K562 (cell line): ENCODE results near the gene ARMH3. TPM values are rescaled to one million over a fixed set of nuclear protein-coding genes. Genes with fewer than 3 reads are reported as not detected.

Experiments used
- ATAC-seq: fragments of 200-7000 bp; cut with Tn5 transposase; 3 replicates; pipeline ENCODE4 v1.9.1; 2020; ENCODE audit warnings: moderate library complexity
- BruUV-seq: library from RNA; stranded (reverse); fragments of 400-500 nt; replicated peaks from 2 replicates; lab custom pipeline; 2021; lab: Mats Ljungman, UMichigan
- CTCF ChIA-PET: fragments of 300-600 bp; formaldehyde crosslinking; extraction: SDS; loops from one replicate; lab custom pipeline; 2021; ENCODE audit warnings: low intra/inter-chr PET ratio; lab: Yijun Ruan, JAX
- POLR2A ChIA-PET: fragments of 300-600, 350-650 bp; sonication (Branson Sonifier 250); formaldehyde crosslinking; extraction: SDS; loops from one replicate; lab custom pipeline; 2021; ENCODE audit warnings: antibody characterized with exemption, inconsistent platforms; lab: Yijun Ruan, JAX
- DNase-seq, 4 experiments: peaks; one replicate each; pipeline versions ENCODE4 v3.0.0 to v3.0.0-alpha.2; 2011 to 2018; ENCODE audit warnings: low spot score in 3 of 4, mixed read lengths in 3 of 4; ENCODE audit errors: extremely low read depth in 1 of 4
- FAIRE-seq: peaks from 2 replicates; lab custom pipeline; 2011; peaks lifted over from hg19 to GRCh38; lab: Jason Lieb, UNC
- H2AFZ ChIP-seq: 2 replicates; pipeline ENCODE4 v1.6.0; 2011; ENCODE audit warnings: low read depth, low read length, control low read depth, inconsistent platforms
- H3K27ac ChIP-seq: fragments of 200-600 bp; 3 replicates; pipeline ENCODE4 v1.8.0; 2011; ENCODE audit warnings: low read depth, mild to moderate bottlenecking, control low read depth, inconsistent platforms, low read length, moderate library complexity, mixed read lengths; ENCODE audit errors: extremely low read depth
- H3K27me3 ChIP-seq, 2 experiments: fragments of 300-600 bp in 1 of 2; 2 replicates in 1 of 2; 3 replicates in 1 of 2; pipeline versions ENCODE4 v1.6.0 to v1.8.0; 2011; ENCODE audit warnings: inconsistent platforms in 2 of 2, low read length in 2 of 2, mild to moderate bottlenecking in 1 of 2, mixed read lengths in 1 of 2, moderate library complexity in 1 of 2; ENCODE audit not compliant: control insufficient read depth in 2 of 2, insufficient read depth in 2 of 2
- H3K36me3 ChIP-seq: fragments of 300-600 bp; 3 replicates; pipeline ENCODE4 v1.8.0; 2011; ENCODE audit warnings: mild to moderate bottlenecking, low read length, inconsistent platforms; ENCODE audit not compliant: control insufficient read depth, insufficient read depth
- H3K4me1 ChIP-seq, 2 experiments: fragments of 200-600 bp in 1 of 2; replicated peaks in 1 of 2; 2 replicates in 1 of 2; 3 replicates in 1 of 2; pipeline versions ENCODE4 v1.5.1 to v1.8.0; 2011; ENCODE audit warnings: inconsistent platforms in 2 of 2, low read length in 2 of 2, mild to moderate bottlenecking in 1 of 2, mixed read lengths in 1 of 2, moderate library complexity in 1 of 2; ENCODE audit not compliant: control insufficient read depth in 2 of 2, insufficient read depth in 2 of 2
- H3K4me2 ChIP-seq: 2 replicates; pipeline ENCODE4 v1.6.1; 2011; ENCODE audit warnings: low read length, control low read depth, inconsistent platforms, mixed read lengths; ENCODE audit not compliant: insufficient read depth
- H3K4me3 ChIP-seq: fragments of 200-600 bp; sonication (generic), shearing (Covaris generic); 2 replicates; pipeline ENCODE4 v1.5.1; 2016; ENCODE audit warnings: control low read depth, inconsistent platforms
- H3K79me2 ChIP-seq: fragments of 200-600 bp; 3 replicates; pipeline ENCODE4 v1.8.0; 2011; ENCODE audit warnings: low read length, inconsistent platforms; ENCODE audit not compliant: control insufficient read depth, insufficient read depth
- H3K9ac ChIP-seq, 2 experiments: 2 replicates each; pipeline versions ENCODE4 v1.6.0 to v1.6.1; 2011; ENCODE audit warnings: low read depth in 2 of 2, low read length in 2 of 2, control low read depth in 1 of 2, inconsistent platforms in 1 of 2, mild to moderate bottlenecking in 1 of 2, mixed read lengths in 1 of 2; ENCODE audit not compliant: insufficient read depth in 1 of 2
- H3K9me1 ChIP-seq: one replicate; pipeline ENCODE4 v1.6.0; 2011; ENCODE audit warnings: inconsistent platforms, mild to moderate bottlenecking, low read length, moderate library complexity; ENCODE audit not compliant: control insufficient read depth, insufficient read depth
- H3K9me3 ChIP-seq: replicated peaks from 2 replicates; pipeline ENCODE4 v1.5.1; 2011; ENCODE audit warnings: low read depth, low read length, inconsistent platforms; ENCODE audit not compliant: control insufficient read depth, insufficient read depth
- H4K20me1 ChIP-seq: replicated peaks from 2 replicates; pipeline ENCODE4 v1.6.1; 2011; ENCODE audit warnings: low read length, inconsistent platforms, mixed read lengths; ENCODE audit not compliant: control insufficient read depth, insufficient read depth
- BHLHE40 ChIP-seq: IDR thresholded peaks from 2 replicates; pipeline ENCODE4 v1.6.1; 2011; ENCODE audit warnings: low read length, improper control_type of control experiment
- CHD2 ChIP-seq: IDR thresholded peaks from 2 replicates; pipeline ENCODE4 v1.6.1; 2011; ENCODE audit warnings: low read depth, low read length
- EGR1 ChIP-seq: fragments of 450-650 bp; conservative IDR thresholded peaks from 2 replicates; pipeline ENCODE4 v1.6.1; 2017; ENCODE audit warnings: mild to moderate bottlenecking
- HDGF ChIP-seq: fragments of 450-650 bp; IDR thresholded peaks from 2 replicates; pipeline ENCODE4 v1.6.1; 2016
- RAD51 ChIP-seq: fragments of 450-650 bp; IDR thresholded peaks from 2 replicates; pipeline ENCODE4 v1.7.1; 2016; ENCODE audit warnings: low read depth, mild to moderate bottlenecking, borderline replicate concordance
- SIN3A ChIP-seq, 2 experiments: fragments of 150-350 bp in 1 of 2; IDR thresholded peaks; 2 replicates each; pipeline ENCODE4 v1.6.1; 2011 to 2016; ENCODE audit warnings: borderline replicate concordance in 2 of 2, low read depth in 2 of 2, low read length in 2 of 2, mild to moderate bottlenecking in 2 of 2, moderate library complexity in 2 of 2; ENCODE audit not compliant: control insufficient read depth in 1 of 2
- SMC3 ChIP-seq: conservative IDR thresholded peaks from 2 replicates; pipeline ENCODE4 v1.6.1; 2011; ENCODE audit warnings: low read depth, low read length, improper control_type of control experiment; ENCODE audit not compliant: insufficient read depth
- SP1 ChIP-seq: sonication (generic); formaldehyde crosslinking; IDR thresholded peaks from 2 replicates; pipeline ENCODE4 v1.8.1; 2022; ENCODE audit warnings: mild to moderate bottlenecking, missing genetic modification reagents
- ZNF263 ChIP-seq: sonication (generic); formaldehyde crosslinking; IDR thresholded peaks from 2 replicates; pipeline ENCODE4 v1.8.0; 2022; ENCODE audit warnings: mild to moderate bottlenecking, missing genetic modification reagents, borderline replicate concordance
- WGBS: fragments of 100-300 bp; shearing (Covaris generic); methylation state at CpG from one replicate; pipeline ENCODE4 v1.1.6; 2016; ENCODE audit warnings: low coverage, mixed read lengths; ENCODE audit not compliant: insufficient coverage; ENCODE audit errors: missing lambda C conversion rate; 5-methylcytosine and 5-hydroxymethylcytosine counted together
- in situ Hi-C: fragments of 300-500 bp; cut with MboI; formaldehyde crosslinking; loops from 4 replicates; pipeline ENCODE4 v1.15.0; 2018; ENCODE audit warnings: inconsistent platforms, mixed read lengths
- intact Hi-C: fragments of 100-400 bp; cut with micrococcal nuclease; formaldehyde crosslinking; loops from 2 replicates; pipeline ENCODE4 v1.14.2; 2022
- polyA plus RNA-seq, 8 experiments: library from polyadenylated mRNA; depleted of rRNA in 4 of 8; stranded (reverse) in 5 of 8; unstranded in 3 of 8; fragments of >200 nt; fragmentation: Nextera tagmentation in 2 of 8; fragmentation: Illumina TruSeq in 1 of 8; extraction: Ambion mirVana in 2 of 8; extraction: Trizol in 1 of 8; gene quantifications; 2 replicates each; pipeline versions ENCODE4 v1.2.1 to v1.2.3, GENCODE V29; 2011 to 2014; ENCODE audit warnings: inconsistent platforms in 1 of 8, missing spikeins in 1 of 8
- total RNA-seq, 7 experiments: library from RNA; depleted of rRNA in 6 of 7; stranded (reverse); fragments of >200 nt in 6 of 7; fragmentation: Illumina TruSeq in 2 of 7; extraction: Trizol in 2 of 7; gene quantifications; 2 replicates each; pipeline versions ENCODE4 v1.2.1 to v1.2.3, GENCODE V29; 2011 to 2021; ENCODE audit warnings: low replicate concordance in 1 of 7
- TF ChIP-seq, protein P1 (sequence below): fragments of 450-650 bp; IDR thresholded peaks from 2 replicates; pipeline ENCODE4 v1.6.1; 2017; ENCODE audit warnings: mild to moderate bottlenecking, moderate library complexity

Gene ARMH3
- total and polyA plus RNA-seq, 9 of the 15 experiments (the other 6 are each of a cell fraction or from before 2014, with no cell fraction given), result 0.29 to 0.73 TPM; not detected in 7

- in situ Hi-C loops, result no loop called here
- no peaks in the 10 kb centered on the region for H3K27me3 ChIP-seq
- DNase-seq (no peak), ATAC-seq (peak; percentile 1; the same call in 1 of the 3 replicates), FAIRE-seq (no peak)
- ChIA-PET CTCF (no interaction called here), POLR2A (interaction anchor here (0.6 to 3.9 kb wide), 3 partner anchors 13 to 160 kb away, joined by 3 to 19 read pairs (median 4); no protein-coding TSS in a partner anchor)
- TF ChIP-seq EGR1, result peak; percentile 84
- TF ChIP-seq SIN3A (IDR thresholded peaks at IDR 0.05; ENCODE audit: borderline replicate concordance in 2 of 2, control insufficient read depth in 1 of 2, low read depth in 2 of 2, low read length in 2 of 2), result 0 out of 4 replicates have a peak, but pooled peaks of 1 of the 2 experiments have one; percentile 2
- no peak for TF ChIP-seq ZNF263 (CRISPR knock-in tag)
- TF ChIP-seq SP1 (CRISPR knock-in tag), result no peak
- TF ChIP-seq, protein P1, sequence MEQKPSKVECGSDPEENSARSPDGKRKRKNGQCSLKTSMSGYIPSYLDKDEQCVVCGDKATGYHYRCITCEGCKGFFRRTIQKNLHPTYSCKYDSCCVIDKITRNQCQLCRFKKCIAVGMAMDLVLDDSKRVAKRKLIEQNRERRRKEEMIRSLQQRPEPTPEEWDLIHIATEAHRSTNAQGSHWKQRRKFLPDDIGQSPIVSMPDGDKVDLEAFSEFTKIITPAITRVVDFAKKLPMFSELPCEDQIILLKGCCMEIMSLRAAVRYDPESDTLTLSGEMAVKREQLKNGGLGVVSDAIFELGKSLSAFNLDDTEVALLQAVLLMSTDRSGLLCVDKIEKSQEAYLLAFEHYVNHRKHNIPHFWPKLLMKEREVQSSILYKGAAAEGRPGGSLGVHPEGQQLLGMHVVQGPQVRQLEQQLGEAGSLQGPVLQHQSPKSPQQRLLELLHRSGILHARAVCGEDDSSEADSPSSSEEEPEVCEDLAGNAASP, result no peak
- TF ChIP-seq SMC3, result no peak
- no peak for TF ChIP-seq RAD51
- no peak for TF ChIP-seq BHLHE40
- no peak for TF ChIP-seq HDGF
- TF ChIP-seq CHD2, result no peak
- H3K4me2 ChIP-seq, result peak overlapping the region; percentile 98
- peaks cover 29% of the 10 kb centered on the region; the same call in 2 of the 3 replicates for H3K36me3 ChIP-seq
- no peaks in the 10 kb centered on the region for H3K9me1 ChIP-seq
- TSS peak; percentile 36 for BruUV-seq
- H4K20me1 ChIP-seq, result peaks cover 35% of the 10 kb centered on the region
- no peak overlapping the region for H2AFZ ChIP-seq
- intact Hi-C loops, result no loop called here
- H3K27ac ChIP-seq, result peak overlapping the region; percentile 99
- peaks cover 89% of the 10 kb centered on the region for H3K79me2 ChIP-seq
- peaks cover 11 to 16% of the 10 kb centered on the region in 2 experiments; a peak in 4 of 5 replicates for H3K4me1 ChIP-seq
- peak overlapping the region; percentile 96 to 100; a peak in 3 of 4 replicates for H3K9ac ChIP-seq
- 0% methylated on average over 11 of the region's 14 CpGs for WGBS
- H3K9me3 ChIP-seq, result no peaks in the 10 kb centered on the region
- peak overlapping the region; percentile 98 for H3K4me3 ChIP-seq
Measured at GRCh38 chr10:101816913-101817336, 239.0 kb downstream of the ARMH3 start.
